SJSA1 (cell line): Measurements from ENCODE around the gene DPP8. TPM values are rescaled to one million over a fixed set of nuclear protein-coding genes. Genes with fewer than 3 reads are reported as not detected.
"Not testable (repeated sequence)": the region's sequence is repeated elsewhere in the genome, so short reads cannot be mapped to it uniquely, and the experiment has no call there.

Source experiments
- DNase-seq, 2 experiments: peaks; one replicate each; pipeline ENCODE4 v3.0.0-alpha.2; 2015 to 2020; ENCODE audit warnings: low spot score in 2 of 2, low read depth in 1 of 2
- H3K27ac ChIP-seq: fragments of 250-450 bp; sonication (Bioruptor Pico); 2 replicates; pipeline ENCODE4 v1.5.1; 2020; ENCODE audit warnings: mild to moderate bottlenecking, moderate library complexity
- H3K27me3 ChIP-seq: fragments of 250-450 bp; sonication (Bioruptor Pico); replicated peaks from 2 replicates; pipeline ENCODE4 v1.5.1; 2020; ENCODE audit warnings: mild to moderate bottlenecking, moderate library complexity
- H3K36me3 ChIP-seq: fragments of 250-450 bp; sonication (Bioruptor Pico); 2 replicates; pipeline ENCODE4 v1.5.1; 2020; ENCODE audit warnings: mild to moderate bottlenecking
- H3K4me1 ChIP-seq: fragments of 250-450 bp; sonication (Bioruptor Pico); replicated peaks from 2 replicates; pipeline ENCODE4 v1.6.1; 2021; ENCODE audit warnings: mild to moderate bottlenecking
- H3K4me3 ChIP-seq: fragments of 250-450 bp; sonication (Bioruptor Pico); 2 replicates; pipeline ENCODE4 v1.5.1; 2020; ENCODE audit warnings: mild to moderate bottlenecking
- H3K9me3 ChIP-seq: fragments of 250-450 bp; sonication (Bioruptor Pico); replicated peaks from 2 replicates; pipeline ENCODE4 v1.5.1; 2020; ENCODE audit warnings: mild to moderate bottlenecking
- total RNA-seq: library from RNA; depleted of rRNA; stranded (reverse); fragments of >200 nt; shearing (Covaris generic); gene quantifications from 2 replicates; pipeline ENCODE4 v1.2.3, GENCODE V29; 2014

The DPP8 gene
- total RNA-seq, 1 experiment from 2014 or later, result 40.4 TPM

DNA sequence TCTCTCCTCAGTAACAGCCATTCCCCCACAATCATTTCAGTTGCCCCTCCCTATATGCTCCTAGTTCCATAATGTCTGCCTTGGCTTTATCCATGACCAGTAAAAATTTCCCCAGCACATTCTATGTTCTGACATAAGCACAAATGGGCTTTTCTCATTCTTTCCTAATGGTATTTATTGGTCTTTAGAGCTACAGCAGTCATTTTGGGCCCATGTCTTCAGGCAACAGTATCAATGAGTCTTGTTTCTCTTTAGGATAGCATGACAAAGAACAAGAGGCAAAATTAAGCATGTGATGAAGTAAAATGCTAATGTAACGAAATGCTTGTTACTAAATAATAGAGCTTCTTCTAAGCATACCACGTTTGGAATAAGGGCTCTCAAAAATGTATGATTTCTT, 8.2 kb downstream of the DPP8 start:
- H3K27ac ChIP-seq, result no peak overlapping the region
- peaks cover 73% of the 10 kb centered on the region for H3K36me3 ChIP-seq
- no peaks in the 10 kb centered on the region for H3K4me1 ChIP-seq
- H3K4me3 ChIP-seq, result no peak overlapping the region
- no peaks in the 10 kb centered on the region for H3K27me3 ChIP-seq
- no peaks in the 10 kb centered on the region for H3K9me3 ChIP-seq
- DNase-seq, result no peak

DNA sequence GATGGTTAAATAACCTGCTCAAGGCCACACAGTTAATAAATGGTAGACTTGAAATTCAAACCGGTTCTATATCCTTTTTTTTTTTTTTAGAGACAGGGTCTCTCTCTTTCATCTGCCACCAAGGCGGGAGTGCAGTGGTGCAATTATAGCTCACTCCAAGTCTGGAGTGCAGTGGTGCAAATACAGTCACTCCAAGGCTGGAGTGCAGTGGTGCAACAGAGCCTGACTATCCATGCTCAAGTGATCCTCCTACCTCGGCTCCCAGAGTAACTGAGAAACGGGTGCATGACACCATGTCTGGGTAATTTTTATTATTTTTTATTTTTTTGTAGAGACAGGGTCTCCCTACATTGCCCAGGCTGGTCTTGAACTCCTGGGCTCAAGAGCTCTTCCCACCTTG, 23.4 kb downstream of the DPP8 start:
- no peaks in the 10 kb centered on the region for H3K9me3 ChIP-seq
- no peak overlapping the region for H3K27ac ChIP-seq
- H3K27me3 ChIP-seq, result no peaks in the 10 kb centered on the region
- no peak for DNase-seq
- H3K4me1 ChIP-seq, result no peaks in the 10 kb centered on the region
- H3K4me3 ChIP-seq, result no peak overlapping the region
- peaks cover 79% of the 10 kb centered on the region for H3K36me3 ChIP-seq

DNA sequence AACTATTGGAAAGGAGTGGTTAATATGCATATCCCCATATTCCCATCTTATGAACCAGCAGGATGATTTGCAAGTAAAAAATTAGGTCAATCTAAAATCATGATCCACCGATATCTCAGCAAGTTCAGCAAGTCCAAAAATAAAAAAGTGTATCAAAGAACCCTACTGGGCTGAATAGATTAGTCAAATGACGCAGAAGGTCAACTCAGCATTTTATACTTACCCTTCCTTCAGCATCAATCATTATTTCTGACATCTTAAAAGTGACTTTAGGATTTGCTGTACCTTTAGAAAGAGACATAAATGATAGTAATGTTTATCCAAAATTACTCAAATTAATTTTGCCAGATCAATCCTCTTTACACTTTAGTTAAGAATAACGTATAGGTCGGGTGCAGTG, 32.6 kb downstream of the DPP8 start:
- Histone ChIP-seq H3K27ac (no peak overlapping the region), H3K4me3 (no peak overlapping the region), H3K36me3 (peaks cover 75% of the 10 kb centered on the region), H3K27me3 (no peaks in the 10 kb centered on the region), H3K9me3 (no peaks in the 10 kb centered on the region), H3K4me1 (no peaks in the 10 kb centered on the region)
- DNase-seq, result no peak

DNA sequence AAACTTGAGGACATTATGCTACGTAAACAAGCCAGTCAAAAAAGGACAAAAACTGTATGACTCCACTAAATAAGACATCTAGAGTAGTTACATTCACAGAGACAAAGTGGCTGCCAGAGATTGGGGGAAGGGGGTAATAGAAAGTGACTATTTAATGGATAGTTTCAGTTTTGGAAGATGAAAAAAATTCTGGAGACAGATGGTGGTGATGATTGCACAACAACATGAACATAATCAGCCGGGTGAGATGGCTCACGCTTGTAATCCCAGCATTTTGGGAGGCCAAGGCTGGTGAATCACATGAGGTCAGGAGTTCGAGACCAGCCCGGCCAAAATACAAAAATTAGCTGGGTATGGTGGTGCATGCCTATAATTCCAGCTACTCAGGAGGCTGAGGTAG, 40.6 kb downstream of the DPP8 start:
- Histone ChIP-seq H3K27ac (no peak overlapping the region), H3K4me3 (no peak overlapping the region), H3K4me1 (no peaks in the 10 kb centered on the region), H3K9me3 (no peaks in the 10 kb centered on the region), H3K27me3 (no peaks in the 10 kb centered on the region), H3K36me3 (peaks cover 78% of the 10 kb centered on the region)
- DNase-seq, result no peak

DNA sequence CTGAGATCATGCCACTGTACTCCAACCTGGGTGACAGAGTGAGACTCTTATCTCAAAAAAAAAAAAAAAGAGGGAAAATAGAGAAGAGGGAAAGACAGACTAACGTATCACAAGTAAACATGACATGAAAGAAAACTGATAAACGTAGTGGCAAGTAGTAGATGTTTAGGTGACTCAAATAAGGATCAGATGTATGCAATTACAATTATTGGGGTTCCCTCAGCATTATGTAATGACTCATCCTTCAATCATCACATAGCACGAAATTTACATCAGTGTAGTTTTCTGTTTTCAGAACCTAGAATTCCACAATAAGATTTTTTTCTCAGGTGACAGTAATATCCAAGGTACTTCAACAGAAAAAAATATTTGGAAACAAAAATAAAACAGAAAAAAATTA, 46.6 kb downstream of the DPP8 start:
- H3K4me1 ChIP-seq, result no peaks in the 10 kb centered on the region
- H3K27me3 ChIP-seq, result no peaks in the 10 kb centered on the region
- no peak overlapping the region for H3K27ac ChIP-seq
- H3K9me3 ChIP-seq, result no peaks in the 10 kb centered on the region
- DNase-seq, result no peak
- peaks cover 74% of the 10 kb centered on the region for H3K36me3 ChIP-seq
- no peak overlapping the region for H3K4me3 ChIP-seq

DNA sequence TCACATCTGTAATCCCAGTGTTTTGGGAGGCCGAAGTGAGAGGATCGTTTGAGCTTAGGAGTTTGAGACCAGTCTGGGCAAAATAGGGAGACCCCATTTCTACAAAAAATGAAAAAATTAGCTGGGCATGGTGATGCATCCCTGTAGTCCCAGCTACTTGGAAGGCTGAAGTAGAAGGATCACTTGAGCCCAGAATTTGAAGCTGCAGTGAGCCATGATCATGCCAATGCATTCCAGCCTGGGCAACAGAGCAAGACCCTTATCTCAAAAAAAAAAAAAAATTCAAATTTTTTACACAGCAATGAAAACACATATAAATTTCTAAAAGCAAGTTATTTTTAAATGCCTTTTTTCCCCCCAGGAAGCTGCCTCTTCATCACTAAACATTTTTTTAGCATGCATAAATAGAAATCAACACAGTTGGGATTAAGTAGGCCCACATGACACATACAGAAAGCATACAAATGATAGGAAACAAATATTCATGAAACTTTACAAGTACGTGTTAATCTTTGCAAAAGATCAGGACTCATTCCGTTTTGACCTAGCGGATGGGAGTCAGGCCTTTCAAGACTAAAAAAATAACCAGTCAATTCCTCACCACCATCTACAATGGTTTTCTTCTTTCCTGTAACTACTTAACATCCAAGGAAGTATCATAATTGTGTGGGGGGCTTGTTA, 49.1 kb downstream of the DPP8 start:
- Histone ChIP-seq H3K27ac (no peak overlapping the region), H3K4me3 (no peak overlapping the region), H3K4me1 (no peaks in the 10 kb centered on the region), H3K36me3 (peaks cover 85% of the 10 kb centered on the region), H3K27me3 (no peaks in the 10 kb centered on the region), H3K9me3 (no peaks in the 10 kb centered on the region)
- DNase-seq, result no peak

DNA sequence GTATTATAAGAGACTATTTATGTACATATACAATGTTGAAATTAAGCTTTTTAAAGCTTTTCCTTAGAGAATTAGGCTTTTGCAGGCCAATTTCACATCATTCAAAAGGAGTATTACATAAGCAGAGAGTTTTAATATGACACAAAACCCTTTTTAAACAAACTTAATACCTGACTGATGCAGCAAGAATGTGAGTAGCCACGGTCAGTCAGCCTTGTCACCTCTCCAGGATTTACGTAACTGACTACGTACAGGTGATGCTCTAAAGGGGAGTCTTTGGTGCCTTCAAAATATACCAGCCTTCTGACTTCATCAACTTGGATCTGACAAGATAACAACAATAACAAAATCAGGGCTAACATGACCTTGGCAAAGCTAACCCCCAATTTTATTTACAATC, 50.6 kb downstream of the DPP8 start:
- no peaks in the 10 kb centered on the region for H3K27me3 ChIP-seq
- H3K4me3 ChIP-seq, result no peak overlapping the region
- no peak overlapping the region for H3K27ac ChIP-seq
- H3K36me3 ChIP-seq, result peaks cover 86% of the 10 kb centered on the region
- no peak for DNase-seq
- no peaks in the 10 kb centered on the region for H3K4me1 ChIP-seq
- no peaks in the 10 kb centered on the region for H3K9me3 ChIP-seq

DNA sequence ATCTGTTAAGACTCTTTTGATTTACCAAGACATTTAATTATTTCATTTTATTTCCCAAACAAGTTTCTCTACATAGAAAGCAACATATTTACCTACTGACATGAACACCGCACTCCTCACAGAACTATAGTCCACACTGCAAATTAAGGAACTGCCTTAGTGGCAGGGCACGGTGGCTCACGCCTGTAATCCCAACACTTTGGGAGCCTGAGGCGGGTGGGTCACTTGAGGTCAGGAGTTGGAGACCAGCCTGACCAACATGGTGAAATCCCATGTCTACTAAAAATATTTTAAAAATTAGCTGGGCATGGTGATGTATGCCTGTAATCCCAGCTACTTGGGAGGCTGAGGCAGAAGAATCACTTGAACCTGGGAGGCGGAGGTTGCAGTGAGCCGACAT, 54.4 kb downstream of the DPP8 start:
- H3K36me3 ChIP-seq, result peaks cover 93% of the 10 kb centered on the region
- not testable (repeated sequence) for DNase-seq

DNA sequence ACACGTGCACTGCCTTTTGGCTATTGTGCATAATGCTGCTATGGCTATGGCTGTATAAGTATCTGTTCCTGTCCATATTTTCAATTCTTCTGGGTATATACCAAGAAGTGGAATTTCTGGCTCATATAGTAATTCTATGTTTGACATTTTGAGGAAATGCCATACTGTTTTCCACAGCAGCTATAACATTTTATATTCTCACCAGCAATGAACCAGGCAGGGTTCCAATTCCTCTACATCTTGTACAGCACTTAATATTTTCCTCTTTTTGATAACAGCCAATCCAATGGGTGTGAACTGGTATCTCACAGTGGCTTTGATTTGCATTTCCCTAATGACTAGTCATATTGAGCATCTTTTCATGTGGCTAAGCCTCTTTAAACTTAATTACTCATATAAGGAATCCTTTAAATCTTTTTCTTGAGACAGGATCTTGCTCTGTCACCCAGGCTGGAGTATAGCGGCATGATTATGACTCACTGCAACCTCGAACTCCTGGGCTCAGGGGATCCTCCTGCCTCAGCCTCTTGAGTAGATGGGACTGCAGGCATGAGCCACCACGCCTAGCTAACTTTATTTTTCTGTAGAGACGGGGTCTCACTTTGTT, 56.6 kb downstream of the DPP8 start:
- no peaks in the 10 kb centered on the region for H3K27me3 ChIP-seq
- no peak overlapping the region for H3K27ac ChIP-seq
- no peak overlapping the region for H3K4me3 ChIP-seq
- H3K9me3 ChIP-seq, result no peaks in the 10 kb centered on the region
- no peaks in the 10 kb centered on the region for H3K4me1 ChIP-seq
- H3K36me3 ChIP-seq, result peaks cover 93% of the 10 kb centered on the region
- DNase-seq, result no peak

More for the DNA sequence above, 54.4 kb downstream of the DPP8 start:
- not testable (repeated sequence) for H3K4me3 ChIP-seq, H3K27me3 ChIP-seq, H3K9me3 ChIP-seq, H3K4me1 ChIP-seq, H3K27ac ChIP-seq

DNA sequence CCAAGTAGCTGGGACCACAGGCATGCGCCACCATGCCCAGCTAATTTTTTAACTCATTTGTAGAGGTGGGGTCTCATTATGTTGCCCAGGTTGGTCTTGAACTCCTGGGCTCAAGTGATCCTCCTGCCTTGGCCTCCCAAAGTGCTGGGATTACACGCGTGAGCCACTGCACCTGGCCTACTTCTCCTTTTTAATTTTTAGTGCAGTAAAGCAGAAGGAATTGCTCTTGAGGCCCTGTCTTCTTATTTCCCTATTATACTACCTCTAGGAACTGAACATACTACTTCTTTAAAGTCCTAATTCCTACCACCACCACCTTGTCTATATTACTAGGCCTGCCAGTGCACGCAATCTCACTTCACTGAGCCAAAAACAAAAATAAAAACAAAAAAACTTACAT, 62.2 kb downstream of the DPP8 start:
- not testable (repeated sequence) for H3K27ac ChIP-seq, H3K9me3 ChIP-seq, DNase-seq, H3K4me3 ChIP-seq, H3K4me1 ChIP-seq, H3K27me3 ChIP-seq
- peaks cover 90% of the 10 kb centered on the region for H3K36me3 ChIP-seq

DNA sequence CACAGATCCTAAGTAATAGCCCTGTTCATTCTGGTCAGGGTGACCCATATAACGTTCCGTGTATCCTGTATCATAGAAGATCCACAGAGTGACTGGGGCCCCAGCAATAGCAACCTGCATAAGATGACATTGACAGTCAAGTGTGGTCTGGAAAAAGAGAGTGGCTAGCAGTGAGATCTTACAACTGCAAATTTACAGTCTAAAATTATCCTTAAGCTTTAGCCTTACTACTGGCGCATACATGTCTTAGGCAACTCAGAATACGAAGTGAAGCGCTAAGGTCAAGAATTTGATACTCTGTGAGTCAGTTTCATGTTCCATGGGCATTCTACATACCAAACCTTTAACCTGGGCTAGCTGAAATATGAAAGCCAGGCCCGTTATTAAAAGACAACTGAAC, 65.5 kb downstream of the DPP8 start:
- H3K4me3 ChIP-seq, result no peak overlapping the region
- peaks cover 78% of the 10 kb centered on the region for H3K36me3 ChIP-seq
- no peaks in the 10 kb centered on the region for H3K4me1 ChIP-seq
- H3K9me3 ChIP-seq, result no peaks in the 10 kb centered on the region
- DNase-seq, result no peak
- H3K27ac ChIP-seq, result no peak overlapping the region
- H3K27me3 ChIP-seq, result no peaks in the 10 kb centered on the region

DNA sequence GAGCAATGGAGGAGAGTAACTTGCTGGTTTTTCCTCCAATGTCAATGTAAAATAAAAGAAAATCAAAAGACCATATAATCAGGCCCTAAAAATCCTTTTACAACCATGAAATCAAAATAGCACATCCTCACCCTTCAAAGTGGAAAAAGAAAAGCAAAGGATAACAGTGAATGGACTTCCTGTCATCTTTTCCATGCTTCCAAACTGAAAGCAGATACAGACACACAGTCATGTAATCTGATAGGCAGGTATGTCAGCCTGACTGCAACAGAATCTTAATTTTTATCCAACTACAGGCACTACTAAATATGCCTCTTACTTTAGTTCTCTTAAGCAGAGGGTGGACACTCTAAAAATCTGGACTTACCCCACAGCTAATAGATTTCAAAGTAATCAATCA, 66.9 kb downstream of the DPP8 start:
- DNase-seq, result no peak
- Histone ChIP-seq H3K9me3 (no peaks in the 10 kb centered on the region), H3K4me3 (no peak overlapping the region), H3K27me3 (no peaks in the 10 kb centered on the region), H3K36me3 (peaks cover 74% of the 10 kb centered on the region), H3K4me1 (no peaks in the 10 kb centered on the region), H3K27ac (no peak overlapping the region)

DNA sequence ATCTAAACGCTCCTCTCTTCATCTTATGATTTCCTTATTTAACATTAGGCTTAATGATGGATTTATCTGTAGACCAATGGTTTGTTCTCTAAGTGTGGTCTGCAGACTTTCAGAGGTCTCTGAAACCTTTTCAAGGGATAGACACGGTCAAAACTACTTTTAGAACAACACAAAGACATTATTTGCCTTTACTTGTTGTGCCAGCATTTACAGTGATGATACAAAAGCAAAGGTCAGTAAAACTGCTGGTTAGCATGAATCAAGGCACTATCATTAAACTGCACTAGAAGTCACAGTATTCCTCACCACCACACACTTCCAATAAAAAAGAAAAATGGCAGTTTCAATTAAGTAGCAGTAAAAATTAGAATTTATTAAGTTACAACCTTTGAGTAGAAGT, 70.3 kb downstream of the DPP8 start:
- Histone ChIP-seq H3K9me3 (no peaks in the 10 kb centered on the region), H3K4me3 (no peak overlapping the region), H3K4me1 (no peaks in the 10 kb centered on the region), H3K27me3 (no peaks in the 10 kb centered on the region), H3K36me3 (peaks cover 54% of the 10 kb centered on the region), H3K27ac (no peak overlapping the region)
- DNase-seq, result no peak

DNA sequence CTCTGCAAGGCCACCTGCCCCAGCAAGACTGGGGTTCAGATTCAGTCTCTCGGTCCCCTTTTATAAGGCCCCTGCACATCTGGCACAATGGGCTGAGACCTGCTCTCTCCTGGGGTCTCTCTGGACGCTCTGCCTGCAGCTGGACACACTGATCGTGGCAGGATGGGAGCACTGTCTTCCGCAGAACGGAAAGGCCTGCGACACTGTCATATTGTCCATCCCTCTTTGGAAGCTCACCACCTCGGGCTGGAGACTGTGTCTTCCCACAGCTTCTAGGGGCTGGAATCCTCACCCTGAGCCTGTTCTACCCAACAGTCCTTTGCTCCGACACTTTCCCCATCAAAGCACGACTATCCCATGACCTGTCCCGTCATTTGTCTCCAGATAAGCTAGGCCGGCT, 83.3 kb downstream of the DPP8 start:
- Histone ChIP-seq H3K4me3 (no peak overlapping the region), H3K27me3 (no peaks in the 10 kb centered on the region), H3K36me3 (no peaks in the 10 kb centered on the region), H3K4me1 (no peaks in the 10 kb centered on the region; the same call in 1 of the 2 replicates), H3K27ac (no peak overlapping the region), H3K9me3 (no peaks in the 10 kb centered on the region)
- no peak for DNase-seq

DNA sequence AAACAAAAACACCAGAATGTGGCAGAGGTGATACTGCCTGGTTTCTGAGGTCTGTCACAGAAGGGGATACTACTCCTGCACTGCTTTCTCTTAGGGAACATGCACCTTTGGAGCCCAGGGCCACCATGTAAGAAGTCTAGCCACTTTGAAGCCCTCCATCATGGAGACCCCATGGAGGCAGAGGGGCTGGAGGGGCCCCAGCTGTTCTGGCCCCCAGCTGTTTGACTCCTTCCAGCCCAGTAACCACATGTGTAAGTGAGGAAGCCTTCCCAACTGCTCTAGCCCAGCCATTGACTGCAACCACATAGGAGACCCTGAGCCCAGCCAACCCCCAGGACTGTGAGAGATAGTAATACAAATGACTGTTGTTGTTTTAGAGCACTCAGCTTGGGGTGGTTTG, 85.8 kb downstream of the DPP8 start:
- Histone ChIP-seq H3K27me3 (no peaks in the 10 kb centered on the region), H3K4me3 (no peak overlapping the region), H3K9me3 (no peaks in the 10 kb centered on the region), H3K27ac (no peak overlapping the region), H3K4me1 (no peaks in the 10 kb centered on the region; the same call in 1 of the 2 replicates), H3K36me3 (no peaks in the 10 kb centered on the region)
- DNase-seq, result no peak
